G401 (cell line): Measurements from ENCODE around the gene KATNIP. TPM values are rescaled to one million over a fixed set of nuclear protein-coding genes. Genes with fewer than 3 reads are reported as not detected.
"Not testable (repeated sequence)": the region's sequence is repeated elsewhere in the genome, so short reads cannot be mapped to it uniquely, and the experiment has no call there.

Experiments used
- DNase-seq: peaks from one replicate; pipeline ENCODE4 v3.0.0-alpha.2; 2015; ENCODE audit warnings: low spot score
- in situ Hi-C: cut with HindIII; loops from 2 replicates; pipeline ENCODE4 v1.10.0; 2016; ENCODE audit warnings: low sequenced_read_pairs, mixed read lengths
- total RNA-seq: library from RNA; depleted of rRNA; stranded (reverse); fragments of >200 nt; shearing (Covaris generic); gene quantifications from 2 replicates; pipeline ENCODE4 v1.2.3, GENCODE V29; 2014

The KATNIP gene
- total RNA-seq, 1 experiment from 2014 or later: 10.7 TPM

DNA sequence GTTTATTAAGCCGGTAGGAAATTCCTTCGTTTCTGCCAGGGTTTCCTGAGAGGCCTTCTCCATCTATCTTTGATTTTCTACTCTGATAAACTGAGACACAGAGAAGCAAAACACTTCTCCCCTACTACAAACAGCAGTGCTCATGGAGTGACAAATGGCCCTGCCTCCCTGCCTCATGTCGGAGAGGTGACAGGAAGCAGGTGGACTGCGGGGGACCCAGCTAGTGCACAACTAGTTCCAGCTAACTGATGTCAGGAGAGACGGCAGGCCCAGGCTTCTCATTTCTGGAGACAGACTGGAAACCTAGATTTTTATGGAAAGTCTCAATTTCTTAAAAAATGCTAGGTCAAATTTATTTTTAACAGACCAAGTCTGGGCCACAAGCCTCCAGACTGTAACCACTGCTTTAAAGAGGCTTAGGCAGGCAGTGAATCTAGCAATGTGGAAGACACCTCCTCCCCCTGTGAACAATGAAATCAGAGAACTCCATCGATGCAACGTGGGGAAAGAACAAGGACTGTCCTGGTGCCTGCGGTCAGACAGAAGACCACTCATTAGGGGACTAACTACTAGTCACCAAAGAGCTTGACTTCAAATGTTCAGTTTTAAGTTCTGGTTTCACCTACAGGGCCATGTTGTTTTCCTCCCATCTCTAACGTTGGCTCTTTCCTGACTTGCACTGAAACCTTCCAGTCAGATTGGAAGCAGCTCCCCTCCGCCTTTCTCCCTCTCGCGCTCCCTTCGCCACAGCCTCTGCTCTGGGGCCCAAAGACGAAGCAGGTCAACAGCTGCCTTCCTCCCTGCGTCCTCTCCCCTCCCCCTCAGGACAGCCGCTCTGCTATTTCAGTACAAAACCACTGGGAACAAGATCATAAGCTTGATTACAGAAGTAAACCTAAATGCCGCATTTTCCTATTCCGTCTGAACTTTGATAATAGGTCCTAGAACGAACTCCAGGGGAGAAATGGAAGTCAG is 17.8 kb upstream of the KATNIP start:
- no peak for DNase-seq
- in situ Hi-C loops: no loop called here

GRCh38 chr16:27534256-27534655 is 15.7 kb upstream of the KATNIP start:
- in situ Hi-C loops: no loop called here
- no peak for DNase-seq

DNA sequence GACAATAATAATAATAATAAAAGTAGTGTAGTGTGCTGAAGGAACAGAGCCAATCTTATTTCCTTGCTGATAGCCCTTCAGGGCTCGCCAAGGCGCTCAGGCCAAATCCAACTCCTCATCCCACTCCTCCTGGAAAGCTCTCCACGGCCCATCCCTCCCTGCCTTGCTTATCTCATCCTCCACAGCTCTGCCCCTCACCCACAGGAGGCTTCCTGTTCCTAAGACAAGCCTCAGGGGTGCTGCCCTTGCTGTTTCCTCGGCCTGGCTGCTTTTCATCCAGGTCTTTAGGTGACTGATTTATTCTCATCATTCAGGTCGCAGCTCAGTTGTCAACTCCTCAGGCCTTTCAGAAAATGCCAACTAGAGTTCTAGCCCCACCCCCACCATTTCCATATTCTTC is 11.4 kb upstream of the KATNIP start:
- in situ Hi-C loops: no loop called here
- no peak for DNase-seq

- in situ Hi-C loops: no loop called here
- DNase-seq: no peak
Observed at GRCh38 chr16:27539120-27539519, 10.8 kb upstream of the KATNIP start.

GRCh38 chr16:27539636-27540035 is 10.3 kb upstream of the KATNIP start:
- no peak for DNase-seq
- in situ Hi-C loops: no loop called here

DNA sequence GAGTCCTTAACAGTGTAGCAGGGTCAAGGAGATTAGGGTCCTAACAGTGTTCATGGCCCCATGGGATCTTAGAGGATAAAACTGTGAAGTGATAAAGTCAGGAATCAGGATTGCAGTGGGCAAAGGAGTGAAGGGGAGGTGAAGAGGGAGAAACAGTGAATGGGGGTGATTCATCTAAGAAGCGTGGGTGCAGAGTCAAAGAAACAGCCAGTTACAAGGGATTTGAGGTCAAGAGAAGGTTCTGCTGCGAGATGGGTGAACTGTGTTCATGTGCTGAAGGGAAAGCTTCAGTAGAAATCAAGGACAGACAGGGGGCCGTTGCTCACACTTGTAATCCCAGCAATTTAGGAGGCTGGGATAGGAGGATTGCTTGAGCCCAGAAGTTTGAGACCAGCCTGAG is 6.1 kb upstream of the KATNIP start:
- no peak for DNase-seq
- in situ Hi-C loops: no loop called here

DNA sequence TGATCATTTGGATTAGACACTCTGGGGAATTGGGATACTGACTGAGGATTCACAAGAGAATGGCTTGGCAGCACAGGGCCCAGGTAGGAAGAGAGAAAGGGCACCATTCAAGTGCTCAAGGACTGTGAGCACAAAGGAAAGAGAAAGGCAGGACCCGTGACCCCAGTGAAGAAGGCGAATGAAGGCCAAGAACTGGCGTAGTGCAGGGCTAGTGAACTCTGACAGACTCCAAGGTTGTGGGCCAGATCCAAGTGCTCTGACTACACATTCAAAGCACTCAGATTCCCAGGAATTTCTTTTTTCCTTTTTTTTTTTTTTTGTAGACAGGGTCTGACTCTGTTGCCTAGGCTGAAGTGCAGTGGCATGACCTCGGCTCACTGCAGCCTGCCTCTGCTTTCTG is 5.3 kb upstream of the KATNIP start:
- in situ Hi-C loops: no loop called here
- no peak for DNase-seq

DNA sequence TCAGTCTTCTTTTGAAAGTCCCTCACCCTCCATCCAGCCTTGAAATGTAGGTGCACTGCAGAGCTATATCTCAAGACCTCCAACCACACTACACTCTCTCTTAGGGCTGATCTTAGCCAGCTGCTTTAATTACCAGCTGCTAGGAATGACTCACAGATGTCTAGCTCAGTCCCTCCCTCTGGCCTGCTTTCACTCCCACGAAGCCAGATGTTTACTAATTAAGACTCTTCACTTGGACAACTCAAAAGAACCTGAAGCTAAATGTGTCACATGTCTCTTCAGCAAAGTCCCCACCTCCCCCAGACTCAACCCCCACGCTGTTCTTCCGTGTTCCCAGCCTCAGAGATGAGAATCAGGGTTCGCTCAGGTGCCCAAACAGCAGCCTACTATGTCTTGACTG is 2.8 kb upstream of the KATNIP start:
- DNase-seq: no peak
- in situ Hi-C loops: no loop called here

DNA sequence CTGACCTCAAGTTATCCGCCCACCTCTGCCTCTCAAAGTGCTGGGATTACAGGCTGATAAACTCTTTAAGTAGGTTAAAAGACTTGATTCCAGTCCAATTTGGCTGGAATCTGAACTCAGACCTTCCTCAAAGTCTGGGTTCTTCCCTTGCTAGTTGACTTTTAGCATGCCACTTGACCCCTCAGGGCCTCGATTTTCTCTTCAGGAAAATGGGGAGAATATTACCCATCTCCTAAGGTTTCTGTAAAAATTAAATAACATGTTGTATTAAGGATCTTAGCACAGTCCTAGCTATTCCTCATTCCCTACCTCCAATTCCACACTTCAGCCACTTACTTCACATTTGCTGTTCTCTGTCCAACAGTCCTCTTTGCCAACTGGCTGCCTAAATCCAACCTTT is 2.1 kb upstream of the KATNIP start:
- in situ Hi-C loops: no loop called here
- no peak for DNase-seq

DNA sequence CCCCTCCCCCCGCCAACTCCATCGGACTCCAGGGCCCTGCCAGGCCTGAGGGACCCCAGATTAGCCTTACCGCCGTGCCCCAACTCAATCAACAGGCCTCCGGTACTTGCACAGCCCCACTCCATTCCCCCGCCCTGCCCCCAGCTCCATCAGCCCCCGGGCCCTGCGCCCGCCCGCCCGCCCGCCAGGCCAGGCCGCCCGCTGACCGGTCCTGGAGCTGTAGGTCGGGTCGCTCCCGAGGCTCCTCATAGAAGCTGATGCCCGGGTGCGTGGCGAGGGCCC is 539 bp upstream of the KATNIP start:
- no peak for DNase-seq

DNA sequence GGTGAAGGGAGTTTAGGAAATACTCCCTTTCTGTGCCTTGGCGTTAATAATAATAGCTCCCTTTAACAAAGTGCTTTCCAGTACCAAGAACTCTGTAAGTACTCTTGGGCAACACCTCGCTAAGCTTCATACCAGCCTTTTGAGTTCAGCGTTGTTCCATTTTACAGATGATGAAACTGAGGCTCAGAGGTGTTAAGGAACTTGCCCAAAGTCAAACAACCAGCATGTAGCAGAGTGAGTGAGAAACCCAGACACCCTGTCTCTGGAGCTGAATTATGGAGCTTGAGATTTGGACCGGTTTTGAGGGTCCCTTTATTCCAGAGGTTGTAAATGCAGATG is 607 bp downstream of the KATNIP start:
- in situ Hi-C loops: no loop called here
- no peak for DNase-seq

More for the DNA sequence above, 539 bp upstream of the KATNIP start:
- in situ Hi-C loops: no loop called here

DNA sequence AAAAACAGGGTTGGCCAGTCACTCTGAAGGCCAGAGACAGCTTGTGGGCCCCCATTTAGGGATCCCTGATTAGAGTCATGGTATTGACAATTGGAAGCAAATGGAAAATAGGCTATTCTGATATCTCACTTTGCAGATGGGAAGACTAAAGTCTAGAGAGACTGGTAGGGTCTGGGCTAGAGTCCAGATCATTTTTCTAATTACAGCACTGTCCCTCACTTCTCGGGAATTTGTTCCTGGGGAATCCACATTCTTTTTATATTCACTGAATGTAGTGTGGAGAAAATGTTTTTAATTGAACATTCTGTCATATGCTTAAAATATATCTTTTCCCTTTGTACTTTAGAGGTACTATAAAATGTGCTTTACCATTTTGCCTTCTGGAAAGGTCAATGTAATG is 1.1 kb downstream of the KATNIP start:
- in situ Hi-C loops: no loop called here
- DNase-seq: no peak

DNA sequence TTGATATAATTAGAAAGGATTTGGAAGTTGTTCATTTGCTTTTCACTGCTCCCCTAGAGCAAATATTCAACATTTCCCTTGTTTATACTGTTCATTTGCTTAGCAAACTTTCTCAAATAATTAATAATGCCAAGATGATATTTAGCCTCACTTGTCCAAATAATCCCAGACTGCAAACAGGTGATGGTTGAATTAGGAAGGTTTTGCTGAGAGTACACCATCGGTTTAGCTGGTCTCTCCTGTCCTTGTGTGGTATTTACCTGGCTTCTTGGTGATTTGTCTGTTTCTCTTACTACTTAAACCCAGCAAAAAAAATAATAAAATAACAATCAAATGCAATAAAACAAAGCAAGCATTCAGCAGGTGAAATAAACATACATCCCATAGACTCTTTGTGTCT is 6.5 kb downstream of the KATNIP start:
- in situ Hi-C loops: no loop called here
- DNase-seq: no peak

- in situ Hi-C loops: no loop called here
- DNase-seq: no peak
Observed at GRCh38 chr16:27558434-27558833, 8.5 kb downstream of the KATNIP start.

DNA sequence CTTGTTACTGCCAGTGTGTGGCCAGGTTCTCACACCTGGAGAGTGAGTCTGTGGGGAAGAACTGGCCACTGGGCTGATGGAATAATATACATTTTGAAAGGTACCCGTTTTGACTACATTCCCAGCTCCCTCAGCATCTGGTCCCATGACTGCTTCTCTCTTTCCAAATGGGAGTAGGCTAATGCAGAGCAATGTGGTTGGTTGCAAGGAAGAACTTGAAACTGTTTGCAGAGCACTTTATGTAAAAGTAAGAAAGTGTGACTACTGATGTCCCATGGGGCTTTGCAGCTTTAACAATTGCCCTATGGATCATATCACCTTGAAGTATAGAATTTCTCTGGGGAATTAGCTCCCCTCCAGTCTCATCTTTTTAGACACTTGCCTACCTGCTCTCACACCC is 9.0 kb downstream of the KATNIP start:
- in situ Hi-C loops: no loop called here
- DNase-seq: no peak

GRCh38 chr16:27561216-27561615 is 11.3 kb downstream of the KATNIP start:
- no peak for DNase-seq
- in situ Hi-C loops: no loop called here

DNA sequence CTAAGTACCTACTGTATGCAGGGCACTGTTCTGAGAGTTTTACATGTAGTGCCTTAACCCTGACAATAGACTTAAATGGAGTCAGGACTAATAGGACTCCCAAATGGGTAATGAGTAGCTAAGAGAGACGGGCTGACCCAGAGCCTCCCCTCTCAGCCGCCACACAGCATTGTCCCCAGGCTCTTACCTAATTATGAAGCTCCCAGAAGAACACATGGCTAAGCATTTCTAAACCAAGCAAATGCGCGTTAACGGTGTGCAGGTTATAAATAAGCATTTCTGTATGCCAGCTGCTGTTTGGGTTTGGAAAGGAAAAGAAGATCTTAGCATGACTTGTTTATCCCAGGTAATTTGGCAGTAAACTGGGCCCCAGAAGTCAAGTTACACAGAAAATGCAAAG is 14.3 kb downstream of the KATNIP start:
- in situ Hi-C loops: no loop called here
- DNase-seq: no peak

DNA sequence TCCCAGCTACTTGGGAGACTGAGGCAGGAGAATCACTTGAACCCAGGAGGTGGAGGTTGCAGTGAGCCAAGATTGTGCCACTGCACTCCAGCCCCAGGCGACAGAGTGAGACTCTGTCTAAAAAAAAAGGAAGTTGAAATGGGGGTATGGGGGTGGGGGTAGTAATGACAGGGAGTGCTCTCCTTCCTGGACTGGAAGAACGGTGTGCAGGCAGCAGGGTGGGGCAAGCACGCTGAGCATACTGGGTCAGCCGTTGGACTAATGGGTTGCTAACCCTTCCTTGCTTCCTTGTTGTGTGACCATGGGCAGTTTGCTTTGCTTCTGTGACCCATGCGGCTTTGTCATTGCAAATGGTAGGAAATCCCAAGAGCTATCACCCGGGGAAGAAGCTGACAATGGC is 16.5 kb downstream of the KATNIP start:
- in situ Hi-C loops: no loop called here
- no peak for DNase-seq

DNA sequence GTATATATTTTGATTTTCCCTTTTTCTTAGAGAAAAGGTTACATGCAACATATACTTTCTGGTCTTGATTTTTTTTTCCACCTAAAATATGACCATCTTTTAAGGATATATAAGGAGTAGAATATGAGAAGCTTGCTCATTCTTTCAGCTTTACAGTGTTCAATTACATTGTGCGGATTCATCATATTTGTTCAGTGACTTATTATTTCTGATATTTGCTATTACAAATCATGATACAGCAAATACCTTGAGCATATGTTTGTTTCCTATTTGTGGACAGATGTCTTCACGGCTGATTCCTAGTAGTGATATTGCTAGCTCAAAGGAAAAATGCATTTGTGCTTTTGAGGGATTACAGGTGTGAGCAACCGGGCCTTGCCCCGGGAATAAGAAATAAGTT is 18.1 kb downstream of the KATNIP start:
- DNase-seq: no peak
- in situ Hi-C loops: no loop called here

GRCh38 chr16:27570986-27571385 is 21.0 kb downstream of the KATNIP start:
- DNase-seq, in situ Hi-C loops: not testable (repeated sequence)
